Astrocyte of the cerebellum (primary cell): ENCODE data around the gene NRDC.

ENCODE experiments used
- DNase-seq: peaks from one replicate; pipeline ENCODE4 v3.0.0-alpha.2; 2011; ENCODE audit warnings: low read depth
- H3K4me3 ChIP-seq: 2 replicates; pipeline ENCODE4 v1.5.1; 2011; ENCODE audit warnings: mild to moderate bottlenecking, low read depth, low read length, moderate library complexity
- CTCF ChIP-seq: IDR thresholded peaks from 2 replicates; pipeline ENCODE4 v1.5.1; 2012; ENCODE audit warnings: low read length, low read depth, moderate library complexity, mild to moderate bottlenecking; ENCODE audit errors: missing control alignments
- in situ Hi-C: cut with HindIII; loops from 2 replicates; pipeline ENCODE4 v1.10.0; 2017; ENCODE audit warnings: low sequenced_read_pairs

Gene NRDC

GRCh38 chr1:51814513-51814912 is 64.0 kb downstream of the NRDC start:
- DNase-seq, result no peak
- H3K4me3 ChIP-seq, result no peak overlapping the region
- in situ Hi-C loops, result no loop called here
- TF ChIP-seq CTCF, result no peak

DNA sequence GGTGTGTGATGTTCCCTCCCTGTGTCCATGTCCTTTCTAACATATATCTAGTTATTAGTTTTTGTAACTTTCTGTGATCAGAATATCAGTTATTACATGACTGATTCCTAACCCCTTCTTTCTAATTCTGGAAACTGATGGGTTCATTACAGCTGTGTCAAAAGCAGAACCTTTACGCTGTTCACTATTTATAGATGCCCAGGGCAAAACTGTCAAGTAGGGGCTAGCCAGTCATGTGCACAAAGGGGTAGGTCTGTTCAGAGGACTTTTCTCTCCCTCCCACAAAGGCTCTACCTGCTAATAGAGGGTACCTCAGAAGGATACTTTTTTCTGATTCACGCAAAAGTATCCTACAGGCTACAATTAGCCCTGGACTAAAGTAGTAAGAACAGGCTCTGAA is 79.2 kb downstream of the NRDC start:
- no peak overlapping the region for H3K4me3 ChIP-seq
- DNase-seq, result no peak
- no peak for TF ChIP-seq CTCF
- in situ Hi-C loops, result no loop called here

- no peak for TF ChIP-seq CTCF
- no peak overlapping the region for H3K4me3 ChIP-seq
- no peak for DNase-seq
- in situ Hi-C loops, result no loop called here
Observed at GRCh38 chr1:51794868-51795267, 83.7 kb downstream of the NRDC start.

DNA sequence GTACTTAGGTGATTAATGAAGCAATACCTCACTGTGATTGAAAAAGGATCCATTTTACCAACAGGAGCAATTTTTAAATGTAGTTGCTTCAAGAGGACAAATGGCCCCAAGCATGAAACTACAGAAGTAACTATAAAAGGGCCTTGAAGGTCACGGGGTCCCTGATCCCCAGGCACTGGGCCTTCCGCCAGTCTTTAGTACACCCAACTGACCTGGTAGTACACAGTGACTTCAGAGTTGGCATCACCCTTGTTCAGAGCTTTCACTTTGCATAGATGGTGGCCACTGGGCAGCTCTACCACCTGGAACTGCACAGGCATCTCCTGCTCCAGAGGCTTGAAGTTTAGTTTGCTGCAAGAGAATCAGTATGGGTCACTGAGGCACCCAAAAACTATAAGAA is 84.3 kb downstream of the NRDC start:
- H3K4me3 ChIP-seq, result no peak overlapping the region
- TF ChIP-seq CTCF, result no peak
- in situ Hi-C loops, result no loop called here
- no peak for DNase-seq

DNA sequence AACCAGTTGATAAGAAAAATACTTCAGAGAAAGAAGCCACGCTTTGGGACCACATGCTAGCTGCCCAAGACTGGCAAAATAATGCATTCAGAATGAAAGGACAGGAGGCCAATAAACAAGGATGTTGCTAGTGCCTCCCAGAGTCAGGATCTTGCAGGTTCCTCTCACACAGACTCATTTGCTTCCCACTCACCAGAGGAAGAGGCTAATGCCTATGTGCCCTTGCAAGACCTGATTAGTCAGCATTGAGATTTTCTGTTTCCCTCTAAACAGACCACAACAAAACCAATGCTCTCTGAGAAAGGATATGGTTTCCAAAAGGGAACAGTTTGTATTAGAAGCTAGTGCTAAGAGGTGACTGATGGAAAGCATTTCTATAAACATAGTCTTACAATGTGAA is 85.7 kb downstream of the NRDC start:
- DNase-seq, result peak; percentile 12
- no peak overlapping the region for H3K4me3 ChIP-seq
- in situ Hi-C loops, result no loop called here
- no peak for TF ChIP-seq CTCF

- TF ChIP-seq CTCF, result no peak
- no peak for DNase-seq
- no peak overlapping the region for H3K4me3 ChIP-seq
- in situ Hi-C loops, result no loop called here
Observed at GRCh38 chr1:51791888-51792287, 86.6 kb downstream of the NRDC start.

- in situ Hi-C loops, result no loop called here
- H3K4me3 ChIP-seq, result no peak overlapping the region
- DNase-seq, result no peak
- TF ChIP-seq CTCF, result no peak
Observed at GRCh38 chr1:51790385-51790784, 88.1 kb downstream of the NRDC start.
